GM12878 (cell line): ENCODE data around the gene MYMX. TPM values are rescaled to one million over a fixed set of nuclear protein-coding genes. Genes with fewer than 3 reads are reported as not detected.

Experiments used
- ATAC-seq: fragments of 200-7000 bp; cut with Tn5 transposase; 3 replicates; pipeline ENCODE4 v1.9.1; 2020; ENCODE audit warnings: mild to moderate bottlenecking, moderate library complexity
- BruUV-seq: library from RNA; stranded (reverse); fragments of 400-500 nt; replicated peaks from 2 replicates; lab custom pipeline; 2021; lab: Mats Ljungman, UMichigan
- CTCF ChIA-PET: fragments of 300-600 bp; sonication (Branson Sonifier 250); formaldehyde crosslinking; extraction: SDS; loops from one replicate; lab custom pipeline; 2021; ENCODE audit warnings: inconsistent platforms; lab: Yijun Ruan, JAX
- POLR2A ChIA-PET: fragments of 350-600 bp; formaldehyde crosslinking; extraction: SDS; loops from one replicate; lab custom pipeline; 2021; ENCODE audit warnings: inconsistent platforms; lab: Charles Lee
- RAD21 ChIA-PET: fragments of 300-600 bp; sonication (Branson Sonifier 250); formaldehyde crosslinking; loops from one replicate; lab custom pipeline; 2023; ENCODE audit warnings: antibody characterized with exemption; ENCODE audit not compliant: unreplicated experiment; lab: Charles Lee
- SMC1A ChIA-PET: fragments of 300-600 bp; sonication (Branson Sonifier 250); formaldehyde crosslinking; loops from one replicate; lab custom pipeline; 2023; ENCODE audit not compliant: unreplicated experiment, uncharacterized antibody; lab: Charles Lee
- DNase-seq: peaks from one replicate; pipeline ENCODE4 v3.0.0-alpha.2; 2011; ENCODE audit warnings: low read depth, low spot score
- FAIRE-seq: peaks from 3 replicates; lab custom pipeline; 2011; peaks lifted over from hg19 to GRCh38; lab: Jason Lieb, UNC
- H2AFZ ChIP-seq: 2 replicates; pipeline ENCODE4 v1.6.0; 2011; ENCODE audit warnings: low read depth, low read length, control low read depth; ENCODE audit not compliant: control insufficient read depth
- H3K27ac ChIP-seq: 2 replicates; pipeline ENCODE4 v1.5.1; 2011; ENCODE audit warnings: control low read depth; ENCODE audit not compliant: control insufficient read depth, insufficient read depth
- H3K27me3 ChIP-seq, 2 experiments: replicated peaks in 1 of 2; 2 replicates each; pipeline versions ENCODE4 v1.6.0 to v1.6.1; 2011; ENCODE audit warnings: low read length in 1 of 2; ENCODE audit not compliant: control insufficient read depth in 2 of 2, insufficient read depth in 2 of 2
- H3K36me3 ChIP-seq, 2 experiments: 2 replicates each; pipeline ENCODE4 v1.5.1; 2011; ENCODE audit warnings: low read length in 1 of 2; ENCODE audit not compliant: control insufficient read depth in 2 of 2, insufficient read depth in 2 of 2
- H3K4me1 ChIP-seq: 2 replicates; pipeline ENCODE4 v1.6.1; 2011; ENCODE audit warnings: mild to moderate bottlenecking, low read length, moderate library complexity, mixed read lengths; ENCODE audit not compliant: control insufficient read depth, insufficient read depth
- H3K4me2 ChIP-seq: 2 replicates; pipeline ENCODE4 v1.6.0; 2011; ENCODE audit warnings: control low read depth; ENCODE audit not compliant: control insufficient read depth, insufficient read depth
- H3K4me3 ChIP-seq: fragments of 200-600 bp; sonication (generic); 2 replicates; pipeline ENCODE4 v1.5.1; 2016
- H3K79me2 ChIP-seq: 2 replicates; pipeline ENCODE4 v1.6.0; 2011; ENCODE audit warnings: low read length; ENCODE audit not compliant: control insufficient read depth, insufficient read depth
- H3K9ac ChIP-seq: 2 replicates; pipeline ENCODE4 v1.8.0; 2011; ENCODE audit warnings: low read length, control low read depth, mixed read lengths; ENCODE audit not compliant: control insufficient read depth, insufficient read depth
- H3K9me3 ChIP-seq: replicated peaks from 3 replicates; pipeline ENCODE4 v1.5.1; 2011; ENCODE audit warnings: mild to moderate bottlenecking, low read length; ENCODE audit not compliant: control insufficient read depth, insufficient read depth
- H4K20me1 ChIP-seq: 2 replicates; pipeline ENCODE4 v1.6.0; 2011; ENCODE audit not compliant: control insufficient read depth, insufficient read depth
- BHLHE40 ChIP-seq, 2 experiments: fragments of 450-650 bp in 1 of 2; IDR thresholded peaks; 2 replicates each; pipeline ENCODE4 v1.6.1; 2011 to 2017; ENCODE audit warnings: low read depth in 2 of 2, borderline replicate concordance in 1 of 2, improper control_type of control experiment in 1 of 2, low read length in 1 of 2, mild to moderate bottlenecking in 1 of 2
- CHD2 ChIP-seq: IDR thresholded peaks from 2 replicates; pipeline ENCODE4 v1.6.1; 2011; ENCODE audit warnings: low read depth, low read length, improper control_type of control experiment, borderline replicate concordance
- CREB1 ChIP-seq: IDR thresholded peaks from 2 replicates; pipeline ENCODE4 v1.6.1; 2012; ENCODE audit warnings: low read depth, mild to moderate bottlenecking, inconsistent platforms
- HCFC1 ChIP-seq: fragments of 150-350 bp; IDR thresholded peaks from 2 replicates; pipeline ENCODE4 v1.6.1; 2014; ENCODE audit warnings: low read length
- MTA3 ChIP-seq: IDR thresholded peaks from 2 replicates; pipeline ENCODE4 v1.6.1; 2012; ENCODE audit warnings: low read length, inconsistent platforms, borderline replicate concordance
- MXI1 ChIP-seq: fragments of 150-350 bp; IDR thresholded peaks from 2 replicates; pipeline ENCODE4 v1.6.1; 2011; ENCODE audit warnings: low read depth, mild to moderate bottlenecking, inconsistent platforms, low read length, improper control_type of control experiment
- PAX5 ChIP-seq: IDR thresholded peaks from 2 replicates; pipeline ENCODE4 v1.6.1; 2011; ENCODE audit warnings: low read depth, low read length, borderline replicate concordance
- PML ChIP-seq: IDR thresholded peaks from 2 replicates; pipeline ENCODE4 v1.6.1; 2012; ENCODE audit warnings: low read length, inconsistent platforms
- RBBP5 ChIP-seq: fragments of 200-600 bp; sonication (generic); conservative IDR thresholded peaks from 2 replicates; pipeline ENCODE4 v1.6.1; 2016
- SREBF2 ChIP-seq: IDR thresholded peaks from 2 replicates; pipeline ENCODE4 v1.6.1; 2012; ENCODE audit warnings: mild to moderate bottlenecking, low read length
- TAF1 ChIP-seq: IDR thresholded peaks from 2 replicates; pipeline ENCODE4 v1.6.1; 2011; ENCODE audit warnings: mild to moderate bottlenecking, low read depth, low read length, borderline replicate concordance
- TCF7 ChIP-seq: IDR thresholded peaks from 2 replicates; pipeline ENCODE4 v1.6.1; 2014; ENCODE audit warnings: antibody characterized with exemption, borderline replicate concordance
- YY1 ChIP-seq: IDR thresholded peaks from 2 replicates; pipeline ENCODE4 v1.6.1; 2011; ENCODE audit warnings: low read depth, mild to moderate bottlenecking, low read length
- ZNF217 ChIP-seq: fragments of 450-650 bp; IDR thresholded peaks from 2 replicates; pipeline ENCODE4 v1.6.1; 2017; ENCODE audit warnings: antibody characterized with exemption, mild to moderate bottlenecking
- ZNF384 ChIP-seq: IDR thresholded peaks from 2 replicates; pipeline ENCODE4 v1.6.1; 2012; ENCODE audit warnings: low read depth, mild to moderate bottlenecking, low read length, improper control_type of control experiment, borderline replicate concordance
- WGBS: methylation state at CpG from one replicate; pipeline ENCODE4 v1.1.6; 2016; ENCODE audit warnings: low lambda C conversion rate; ENCODE audit not compliant: insufficient replicate concordance, insufficient coverage; ENCODE audit errors: missing lambda C conversion rate; 5-methylcytosine and 5-hydroxymethylcytosine counted together
- in situ Hi-C: fragments of 300-500 bp; cut with MboI; formaldehyde crosslinking; loops from 9 replicates; pipeline ENCODE4 v1.14.3; 2018; ENCODE audit warnings: mixed read lengths
- intact Hi-C: fragments of 100-400 bp; cut with micrococcal nuclease; formaldehyde crosslinking; loops from one replicate; pipeline ENCODE4 v1.14.2; 2022; ENCODE audit not compliant: unreplicated experiment
- polyA plus RNA-seq, 11 experiments: library from polyadenylated mRNA; depleted of rRNA in 4 of 11; unstranded in 6 of 11; stranded (reverse) in 5 of 11; fragments of >200 nt; fragmentation: Nextera tagmentation in 4 of 11; fragmentation: Illumina TruSeq in 1 of 11; extraction: Ambion mirVana in 4 of 11; extraction: Trizol in 1 of 11; gene quantifications; 1 replicate in 1 of 11; 2 replicates in 10 of 11; pipeline versions ENCODE4 v1.2.1 to v1.2.3, GENCODE V29; 2011 to 2016; ENCODE audit warnings: inconsistent platforms in 2 of 11, missing spikeins in 2 of 11, low read depth in 1 of 11
- total RNA-seq, 4 experiments: library from RNA; depleted of rRNA in 3 of 4; stranded (reverse); fragments of >200 nt in 3 of 4; fragmentation: Illumina TruSeq in 1 of 4; extraction: Trizol in 1 of 4; gene quantifications; 2 replicates each; pipeline versions ENCODE4 v1.2.1 to v1.2.3, GENCODE V29; 2013 to 2021
- TF ChIP-seq, protein P1 (sequence below): fragments of 150-350 bp; IDR thresholded peaks from 2 replicates; pipeline ENCODE4 v1.6.1; 2016; ENCODE audit warnings: low read depth, low read length
- TF ChIP-seq, protein P2 (sequence below): fragments of 450-650 bp; IDR thresholded peaks from 2 replicates; pipeline ENCODE4 v1.6.1; 2017; ENCODE audit warnings: antibody characterized with exemption, mild to moderate bottlenecking, moderate library complexity

The MYMX gene
- total and polyA plus RNA-seq, 10 of the 15 experiments (the other 5 are each of a cell fraction or from before 2014, with no cell fraction given), result not detected

DNA sequence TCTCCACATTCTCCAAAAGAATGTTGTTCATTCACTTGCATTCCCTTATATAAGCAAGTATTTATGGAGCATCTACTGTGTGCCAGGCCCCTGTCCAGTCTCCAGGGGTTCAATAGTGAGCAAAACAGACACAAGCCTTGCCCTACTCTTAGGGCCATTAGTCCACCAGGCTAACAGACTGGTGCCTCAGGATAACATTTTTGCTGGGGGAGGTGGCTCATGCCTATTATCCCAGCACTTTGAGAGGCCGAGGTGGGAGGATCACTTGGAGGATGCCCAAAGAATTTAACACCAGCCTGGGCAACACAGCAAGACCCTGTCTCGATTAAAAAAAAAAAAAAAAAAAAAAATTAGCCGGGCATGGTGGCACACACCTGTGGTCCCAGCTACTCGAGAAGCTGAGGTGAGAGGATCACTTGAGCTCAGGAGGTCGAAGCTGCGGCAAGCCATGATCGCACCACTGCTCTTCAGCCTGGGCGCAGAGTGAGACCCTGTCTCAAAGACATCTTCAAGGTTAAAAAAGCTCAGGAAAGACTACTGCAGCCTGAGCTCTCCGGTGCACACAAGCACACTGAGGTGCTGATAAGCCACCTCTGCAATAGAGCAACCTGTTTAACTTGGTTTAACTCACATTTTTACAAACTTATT lies 38.2 kb upstream of the MYMX start:
- Histone ChIP-seq H3K79me2 (no peaks in the 10 kb centered on the region), H3K36me3 (no peaks in the 10 kb centered on the region), H2AFZ (no peak overlapping the region), H3K4me3 (no peak overlapping the region), H3K27me3 (0 out of 4 replicates have a peak, but pooled peaks cover 0 to 2% of the 10 kb centered on the region in 2 experiments), H3K4me2 (no peak overlapping the region), H3K9ac (no peak overlapping the region), H3K27ac (no peak overlapping the region), H4K20me1 (no peaks in the 10 kb centered on the region), H3K9me3 (peaks cover 2% of the 10 kb centered on the region; the same call in 1 of the 3 replicates), H3K4me1 (peaks cover 13% of the 10 kb centered on the region)
- POLR2A ChIA-PET, result interaction anchor here (0.6 to 2.8 kb wide), 3 partner anchors 11 to 39 kb away, joined by 3 to 15 read pairs (median 3); no protein-coding TSS in a partner anchor
- DNase-seq, result no peak
- BruUV-seq, result no TSS peak
- no peak for ATAC-seq
- intact Hi-C loops (no loop called here), in situ Hi-C loops (no loop called here)
- no peak for FAIRE-seq
- RAD21 ChIA-PET, result interaction anchor here (1.9 to 2.9 kb wide), 2 partner anchors 41 to 56 kb away, joined by 10 to 12 read pairs; no protein-coding TSS in a partner anchor
- WGBS, result 65% methylated on average over 7 of the region's 9 CpGs
- SMC1A ChIA-PET, result interaction anchor here (1.0 to 1.8 kb wide), 4 partner anchors 9 to 78 kb away, joined by 3 to 9 read pairs (median 3); no protein-coding TSS in a partner anchor
- CTCF ChIA-PET, result no interaction called here
- TF ChIP-seq MTA3, result no peak
- TF ChIP-seq, protein P1, sequence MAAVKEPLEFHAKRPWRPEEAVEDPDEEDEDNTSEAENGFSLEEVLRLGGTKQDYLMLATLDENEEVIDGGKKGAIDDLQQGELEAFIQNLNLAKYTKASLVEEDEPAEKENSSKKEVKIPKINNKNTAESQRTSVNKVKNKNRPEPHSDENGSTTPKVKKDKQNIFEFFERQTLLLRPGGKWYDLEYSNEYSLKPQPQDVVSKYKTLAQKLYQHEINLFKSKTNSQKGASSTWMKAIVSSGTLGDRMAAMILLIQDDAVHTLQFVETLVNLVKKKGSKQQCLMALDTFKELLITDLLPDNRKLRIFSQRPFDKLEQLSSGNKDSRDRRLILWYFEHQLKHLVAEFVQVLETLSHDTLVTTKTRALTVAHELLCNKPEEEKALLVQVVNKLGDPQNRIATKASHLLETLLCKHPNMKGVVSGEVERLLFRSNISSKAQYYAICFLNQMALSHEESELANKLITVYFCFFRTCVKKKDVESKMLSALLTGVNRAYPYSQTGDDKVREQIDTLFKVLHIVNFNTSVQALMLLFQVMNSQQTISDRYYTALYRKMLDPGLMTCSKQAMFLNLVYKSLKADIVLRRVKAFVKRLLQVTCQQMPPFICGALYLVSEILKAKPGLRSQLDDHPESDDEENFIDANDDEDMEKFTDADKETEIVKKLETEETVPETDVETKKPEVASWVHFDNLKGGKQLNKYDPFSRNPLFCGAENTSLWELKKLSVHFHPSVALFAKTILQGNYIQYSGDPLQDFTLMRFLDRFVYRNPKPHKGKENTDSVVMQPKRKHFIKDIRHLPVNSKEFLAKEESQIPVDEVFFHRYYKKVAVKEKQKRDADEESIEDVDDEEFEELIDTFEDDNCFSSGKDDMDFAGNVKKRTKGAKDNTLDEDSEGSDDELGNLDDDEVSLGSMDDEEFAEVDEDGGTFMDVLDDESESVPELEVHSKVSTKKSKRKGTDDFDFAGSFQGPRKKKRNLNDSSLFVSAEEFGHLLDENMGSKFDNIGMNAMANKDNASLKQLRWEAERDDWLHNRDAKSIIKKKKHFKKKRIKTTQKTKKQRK, result no peak
- no peak for TF ChIP-seq ZNF217
- TF ChIP-seq RBBP5, result no peak
- no peak for TF ChIP-seq HCFC1
- TF ChIP-seq PML, result no peak
- no peak for TF ChIP-seq MXI1
- TF ChIP-seq, protein P2, sequence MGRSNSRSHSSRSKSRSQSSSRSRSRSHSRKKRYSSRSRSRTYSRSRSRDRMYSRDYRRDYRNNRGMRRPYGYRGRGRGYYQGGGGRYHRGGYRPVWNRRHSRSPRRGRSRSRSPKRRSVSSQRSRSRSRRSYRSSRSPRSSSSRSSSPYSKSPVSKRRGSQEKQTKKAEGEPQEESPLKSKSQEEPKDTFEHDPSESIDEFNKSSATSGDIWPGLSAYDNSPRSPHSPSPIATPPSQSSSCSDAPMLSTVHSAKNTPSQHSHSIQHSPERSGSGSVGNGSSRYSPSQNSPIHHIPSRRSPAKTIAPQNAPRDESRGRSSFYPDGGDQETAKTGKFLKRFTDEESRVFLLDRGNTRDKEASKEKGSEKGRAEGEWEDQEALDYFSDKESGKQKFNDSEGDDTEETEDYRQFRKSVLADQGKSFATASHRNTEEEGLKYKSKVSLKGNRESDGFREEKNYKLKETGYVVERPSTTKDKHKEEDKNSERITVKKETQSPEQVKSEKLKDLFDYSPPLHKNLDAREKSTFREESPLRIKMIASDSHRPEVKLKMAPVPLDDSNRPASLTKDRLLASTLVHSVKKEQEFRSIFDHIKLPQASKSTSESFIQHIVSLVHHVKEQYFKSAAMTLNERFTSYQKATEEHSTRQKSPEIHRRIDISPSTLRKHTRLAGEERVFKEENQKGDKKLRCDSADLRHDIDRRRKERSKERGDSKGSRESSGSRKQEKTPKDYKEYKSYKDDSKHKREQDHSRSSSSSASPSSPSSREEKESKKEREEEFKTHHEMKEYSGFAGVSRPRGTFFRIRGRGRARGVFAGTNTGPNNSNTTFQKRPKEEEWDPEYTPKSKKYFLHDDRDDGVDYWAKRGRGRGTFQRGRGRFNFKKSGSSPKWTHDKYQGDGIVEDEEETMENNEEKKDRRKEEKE, result no peak
- TF ChIP-seq CHD2, result no peak
- TF ChIP-seq ZNF384, result no peak
- TF ChIP-seq YY1, result no peak
- TF ChIP-seq CREB1, result no peak
- no peak for TF ChIP-seq SREBF2
- no peak for TF ChIP-seq TAF1
- no peak for TF ChIP-seq PAX5
- TF ChIP-seq TCF7, result no peak
- TF ChIP-seq BHLHE40 (IDR thresholded peaks at IDR 0.05; ENCODE audit: borderline replicate concordance in 1 of 2, low read depth in 2 of 2, low read length in 1 of 2), result no peak
